CD4-positive, alpha-beta memory T cell (primary cell): ENCODE results near the gene TSEN15. TPM values are rescaled to one million over a fixed set of nuclear protein-coding genes. Genes with fewer than 3 reads are reported as not detected.

Experiments used
- CTCF ChIA-PET: fragments of 350-600 bp; sonication (Branson Sonifier 250); formaldehyde crosslinking; loops from one replicate; lab custom pipeline; 2021; ENCODE audit warnings: inconsistent platforms; ENCODE audit not compliant: partially characterized antibody; lab: Charles Lee
- POLR2A ChIA-PET: fragments of 350-600 bp; sonication (Branson Sonifier 250); formaldehyde crosslinking; loops from one replicate; lab custom pipeline; 2021; ENCODE audit not compliant: partially characterized antibody; lab: Charles Lee
- DNase-seq, 5 donors: peaks; one replicate each; pipeline versions ENCODE4 v3.0.0 to v3.0.0-alpha.2; 2020 to 2022; ENCODE audit warnings: mixed read lengths in 1 of 5
- H3K27ac ChIP-seq: one replicate; pipeline ENCODE4 v1.7.0; 2013; ENCODE audit warnings: low read depth, low read length
- H3K27me3 ChIP-seq: 2 replicates; pipeline ENCODE4 v1.7.0; 2013; ENCODE audit warnings: mild to moderate bottlenecking, low read length, moderate library complexity; ENCODE audit not compliant: insufficient read depth
- H3K36me3 ChIP-seq: 2 replicates; pipeline ENCODE4 v1.7.0; 2013; ENCODE audit warnings: mild to moderate bottlenecking, low read length, moderate library complexity; ENCODE audit not compliant: insufficient read depth
- H3K4me1 ChIP-seq: 2 replicates; pipeline ENCODE4 v1.7.0; 2013; ENCODE audit warnings: mild to moderate bottlenecking, low read length, moderate library complexity; ENCODE audit not compliant: insufficient read depth
- H3K4me3 ChIP-seq, 2 donors: one replicate each; pipeline ENCODE4 v1.7.0; 2013; ENCODE audit warnings: low read length in 2 of 2, mild to moderate bottlenecking in 1 of 2
- H3K9me3 ChIP-seq, 2 donors: one replicate each; pipeline ENCODE4 v1.7.0; 2013; ENCODE audit warnings: low read length in 2 of 2, control low read depth in 1 of 2; ENCODE audit not compliant: control insufficient read depth in 1 of 2
- H3K27ac Mint-ChIP-seq, 7 donors: one replicate each; pipeline ENCODE4 v1.8.0; 2020 to 2021; ENCODE audit warnings: mixed read lengths in 7 of 7, mild to moderate bottlenecking in 6 of 7, inconsistent platforms in 3 of 7, moderate library complexity in 3 of 7
- H3K27me3 Mint-ChIP-seq, 2 donors: one replicate each; pipeline ENCODE4 v1.8.0; 2020 to 2021; ENCODE audit warnings: mixed read lengths in 2 of 2
- H3K36me3 Mint-ChIP-seq, 2 donors: one replicate each; pipeline ENCODE4 v1.8.0; 2020 to 2021; ENCODE audit warnings: mixed read lengths in 2 of 2, inconsistent platforms in 1 of 2, mild to moderate bottlenecking in 1 of 2
- H3K4me1 Mint-ChIP-seq, 4 donors: one replicate each; pipeline ENCODE4 v1.8.0; 2020 to 2021; ENCODE audit warnings: mixed read lengths in 4 of 4, mild to moderate bottlenecking in 1 of 4
- H3K4me3 Mint-ChIP-seq, 8 donors: one replicate each; pipeline ENCODE4 v1.8.0; 2020 to 2021; ENCODE audit warnings: mixed read lengths in 8 of 8, mild to moderate bottlenecking in 7 of 8, moderate library complexity in 6 of 8, inconsistent platforms in 3 of 8
- H3K9me3 Mint-ChIP-seq, 8 donors: one replicate each; pipeline ENCODE4 v1.8.0; 2020 to 2021; ENCODE audit warnings: mixed read lengths in 8 of 8, mild to moderate bottlenecking in 5 of 8, inconsistent platforms in 3 of 8, moderate library complexity in 1 of 8
- intact Hi-C: fragments of 100-400 bp; cut with micrococcal nuclease; formaldehyde crosslinking; loops from one replicate; pipeline ENCODE4 v1.15.1; 2023
- polyA plus RNA-seq, 2 donors: library from polyadenylated mRNA; unstranded; fragments of 300-500 nt; fragmentation: Illumina TruSeq; gene quantifications; one replicate each; pipeline ENCODE4 v1.2.3, GENCODE V29; 2021
- total RNA-seq, 2 experiments: library from RNA; stranded (reverse); gene quantifications; one replicate each; pipeline ENCODE4 v1.2.3, GENCODE V29; 2021

The TSEN15 gene
- total and polyA plus RNA-seq, 4 experiments from 2014 or later, result 34.0 to 74.7 (median 47.7) TPM

DNA sequence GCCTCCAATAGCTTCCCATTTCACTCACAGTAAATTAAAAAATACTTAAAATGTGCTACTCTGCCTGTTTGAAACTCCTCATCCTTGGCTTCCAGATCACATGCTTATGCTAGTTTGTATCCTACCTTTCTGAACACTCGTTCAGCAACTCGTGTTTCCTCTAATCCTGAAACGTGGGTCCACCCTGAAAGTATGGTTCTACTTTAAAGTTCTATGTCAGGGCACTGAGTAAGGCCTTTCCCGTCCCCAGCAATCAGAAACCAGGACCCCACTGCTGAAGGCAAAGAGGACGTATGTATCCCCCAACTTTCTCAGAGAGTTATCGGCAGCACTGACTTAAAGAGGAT is 419 bp upstream of the TSEN15 start:
- Histone ChIP-seq H3K4me1 (peaks cover 32% of the 10 kb centered on the region), H3K4me3 (peak overlapping the region; percentile 88 to 95), H3K9me3 (no peaks in the 10 kb centered on the region), H3K27ac (peak overlapping the region; percentile 67), H3K36me3 (peaks cover 4% of the 10 kb centered on the region), H3K27me3 (no peaks in the 10 kb centered on the region)
- peak overlapping the region; percentile 98 to 99 (median 99) for H3K4me3 Mint-ChIP-seq
- H3K27me3 Mint-ChIP-seq, result peaks cover 0 to 5% of the 10 kb centered on the region in 2 donors
- peak overlapping the region; percentile 89 to 98 (median 96) for H3K27ac Mint-ChIP-seq
- H3K4me1 Mint-ChIP-seq, result peaks cover 26 to 46% (median 34%) of the 10 kb centered on the region in 4 donors
- peaks cover 5 to 18% of the 10 kb centered on the region in 2 donors for H3K36me3 Mint-ChIP-seq
- no peak for DNase-seq
- CTCF ChIA-PET, result interaction anchor here (0.9 to 2.9 kb wide), 10 partner anchors 13 to 396 kb away, joined by 3 to 53 read pairs (median 4); no protein-coding TSS in a partner anchor
- H3K9me3 Mint-ChIP-seq, result no peaks in the 10 kb centered on the region
- POLR2A ChIA-PET, result interaction anchor here (0.7 to 3.9 kb wide), 13 partner anchors 9 to 581 kb away, joined by 3 to 53 read pairs (median 4); partner anchors contain the start of genes COLGALT2 and SMG7
- intact Hi-C loops, result loop anchor here (1.0 to 2.0 kb wide), 4 partner anchors 14 to 578 kb away; partner anchors contain the start of genes ARPC5, COLGALT2 and SMG7

GRCh38 chr1:184052194-184052559 is 647 bp downstream of the TSEN15 start:
- POLR2A ChIA-PET, result interaction anchor here (1.2 to 3.9 kb wide), 8 partner anchors 11 to 580 kb away, joined by 3 to 53 read pairs (median 8); partner anchors contain the start of genes COLGALT2 and SMG7
- CTCF ChIA-PET, result interaction anchor here (2.7 to 2.9 kb wide), 2 partner anchors 95 to 397 kb away, joined by 10 to 53 read pairs; no protein-coding TSS in a partner anchor
- intact Hi-C loops, result no loop called here

GRCh38 chr1:184052750-184053149 is 1.2 kb downstream of the TSEN15 start:
- Mint-ChIP-seq H3K36me3 (peaks cover 11 to 26% of the 10 kb centered on the region in 2 donors), H3K9me3 (no peaks in the 10 kb centered on the region), H3K4me1 (peaks cover 30 to 54% (median 42%) of the 10 kb centered on the region in 4 donors), H3K4me3 (peak overlapping the region; percentile 98 to 99 (median 99)), H3K27ac (peak overlapping the region in 2 of 7 donors; percentile 35 to 89), H3K27me3 (peaks cover 0 to 5% of the 10 kb centered on the region in 2 donors)
- H3K4me3 ChIP-seq, result peak overlapping the region in 1 of 2 donors; percentile 95
- peaks cover 39% of the 10 kb centered on the region for H3K4me1 ChIP-seq
- intact Hi-C loops, result no loop called here
- H3K27me3 ChIP-seq, result no peaks in the 10 kb centered on the region
- peaks cover 8% of the 10 kb centered on the region for H3K36me3 ChIP-seq
- no peaks in the 10 kb centered on the region for H3K9me3 ChIP-seq
- no peak for DNase-seq
- POLR2A ChIA-PET, result interaction anchor here (2.9 to 3.9 kb wide), 2 partner anchors 16 to 96 kb away, joined by 16 to 53 read pairs; partner anchors contain the start of gene COLGALT2
- CTCF ChIA-PET, result interaction anchor here (2.7 to 2.9 kb wide), 2 partner anchors 96 to 397 kb away, joined by 10 to 53 read pairs; no protein-coding TSS in a partner anchor
- H3K27ac ChIP-seq, result no peak overlapping the region

More at GRCh38 chr1:184052194-184052559, 647 bp downstream of the TSEN15 start:
- H3K4me1 ChIP-seq, result peaks cover 39% of the 10 kb centered on the region
- peak overlapping the region; percentile 98 to 99 (median 99) for H3K4me3 Mint-ChIP-seq
- no peaks in the 10 kb centered on the region for H3K27me3 ChIP-seq
- peaks cover 30 to 53% (median 41%) of the 10 kb centered on the region in 4 donors for H3K4me1 Mint-ChIP-seq
- peaks cover 0 to 5% of the 10 kb centered on the region in 2 donors for H3K27me3 Mint-ChIP-seq
- H3K9me3 ChIP-seq, result no peaks in the 10 kb centered on the region
- peaks cover 8% of the 10 kb centered on the region for H3K36me3 ChIP-seq
- peak overlapping the region; percentile 89 to 97 (median 92) for H3K27ac Mint-ChIP-seq
- H3K27ac ChIP-seq, result peak overlapping the region; percentile 67
- peaks cover 11 to 25% of the 10 kb centered on the region in 2 donors for H3K36me3 Mint-ChIP-seq
- peak overlapping the region; percentile 88 to 95 for H3K4me3 ChIP-seq
- no peaks in the 10 kb centered on the region for H3K9me3 Mint-ChIP-seq
- no peak for DNase-seq

GRCh38 chr1:184053881-184054280 is 2.4 kb downstream of the TSEN15 start:
- Histone ChIP-seq H3K4me3 (no peak overlapping the region), H3K9me3 (no peaks in the 10 kb centered on the region), H3K27ac (no peak overlapping the region), H3K4me1 (peaks cover 39% of the 10 kb centered on the region), H3K27me3 (no peaks in the 10 kb centered on the region), H3K36me3 (peaks cover 8% of the 10 kb centered on the region)
- intact Hi-C loops, result no loop called here
- H3K27ac Mint-ChIP-seq, result peak overlapping the region in 4 of 7 donors; percentile 0 to 70 (median 42)
- CTCF ChIA-PET, result no interaction called here
- H3K4me3 Mint-ChIP-seq, result peak overlapping the region in 4 of 8 donors; percentile 21 to 51 (median 34)
- peaks cover 0 to 5% of the 10 kb centered on the region in 2 donors for H3K27me3 Mint-ChIP-seq
- H3K4me1 Mint-ChIP-seq, result peaks cover 30 to 54% (median 42%) of the 10 kb centered on the region in 4 donors
- peaks cover 12 to 26% of the 10 kb centered on the region in 2 donors for H3K36me3 Mint-ChIP-seq
- DNase-seq, result no peak
- H3K9me3 Mint-ChIP-seq, result no peaks in the 10 kb centered on the region
- POLR2A ChIA-PET, result interaction anchor here (3.9 kb wide), 1 partner anchor 97 kb away, joined by 53 read pairs; no protein-coding TSS in a partner anchor

- Mint-ChIP-seq H3K4me3 (peak overlapping the region in 1 of 8 donors; percentile 58), H3K36me3 (peaks cover 17 to 28% of the 10 kb centered on the region in 2 donors), H3K4me1 (peaks cover 24 to 49% (median 34%) of the 10 kb centered on the region in 4 donors), H3K27ac (no peak overlapping the region), H3K9me3 (no peaks in the 10 kb centered on the region), H3K27me3 (no peaks in the 10 kb centered on the region)
- ChIA-PET POLR2A (interaction anchor here (1.1 kb wide), 1 partner anchor 100 kb away, joined by 4 read pairs; no protein-coding TSS in a partner anchor), CTCF (interaction anchor here (1.0 kb wide), 1 partner anchor 142 kb away, joined by 4 read pairs; no protein-coding TSS in a partner anchor)
- H3K4me1 ChIP-seq, result peaks cover 30% of the 10 kb centered on the region
- H3K27me3 ChIP-seq, result no peaks in the 10 kb centered on the region
- no peak for DNase-seq
- no peaks in the 10 kb centered on the region for H3K9me3 ChIP-seq
- intact Hi-C loops, result no loop called here
- H3K27ac ChIP-seq, result no peak overlapping the region
- H3K36me3 ChIP-seq, result peaks cover 8% of the 10 kb centered on the region
- no peak overlapping the region for H3K4me3 ChIP-seq
These were observed 5.5 kb downstream of the TSEN15 start for GRCh38 chr1:184056921-184057555.

- H3K27me3 Mint-ChIP-seq, result no peaks in the 10 kb centered on the region
- H3K27me3 ChIP-seq, result no peaks in the 10 kb centered on the region
- H3K4me3 ChIP-seq, result no peak overlapping the region
- ChIA-PET POLR2A (no interaction called here), CTCF (no interaction called here)
- no peaks in the 10 kb centered on the region for H3K9me3 ChIP-seq
- H3K4me1 ChIP-seq, result peaks cover 6% of the 10 kb centered on the region
- intact Hi-C loops, result no loop called here
- H3K4me3 Mint-ChIP-seq, result no peak overlapping the region
- H3K36me3 Mint-ChIP-seq, result peaks cover 27 to 29% of the 10 kb centered on the region in 2 donors
- DNase-seq, result no peak
- H3K4me1 Mint-ChIP-seq, result peaks cover 15 to 34% (median 19%) of the 10 kb centered on the region in 4 donors
- H3K27ac ChIP-seq, result no peak overlapping the region
- no peaks in the 10 kb centered on the region for H3K9me3 Mint-ChIP-seq
- peaks cover 3% of the 10 kb centered on the region for H3K36me3 ChIP-seq
- no peak overlapping the region for H3K27ac Mint-ChIP-seq
These were observed 8.4 kb downstream of the TSEN15 start for GRCh38 chr1:184059887-184060286.

DNA sequence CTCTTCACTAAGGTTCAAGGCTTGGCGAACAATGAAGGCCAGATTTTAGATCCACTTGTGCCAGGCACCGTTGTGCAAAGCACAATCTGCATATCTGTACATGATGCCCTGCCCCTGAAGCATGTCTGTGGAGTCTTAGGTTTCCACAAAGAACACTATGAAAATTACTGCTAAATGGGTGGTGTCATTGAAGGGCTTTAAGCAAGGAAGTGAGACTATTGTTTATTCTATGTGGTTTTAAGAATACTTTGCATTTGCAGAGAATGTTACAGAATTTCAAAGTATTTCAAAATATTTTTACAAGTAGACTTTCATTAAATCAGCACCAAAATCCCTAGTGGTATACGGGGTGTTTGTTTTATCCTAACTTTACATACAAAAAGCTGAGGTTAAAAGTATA is 8.8 kb downstream of the TSEN15 start:
- POLR2A ChIA-PET, result no interaction called here
- Histone ChIP-seq H3K9me3 (no peaks in the 10 kb centered on the region), H3K36me3 (peaks cover 3% of the 10 kb centered on the region), H3K4me3 (no peak overlapping the region), H3K27ac (no peak overlapping the region), H3K27me3 (no peaks in the 10 kb centered on the region), H3K4me1 (peaks cover 6% of the 10 kb centered on the region)
- Mint-ChIP-seq H3K4me1 (peaks cover 11 to 30% (median 16%) of the 10 kb centered on the region in 4 donors), H3K27ac (no peak overlapping the region), H3K9me3 (no peaks in the 10 kb centered on the region), H3K36me3 (peaks cover 27 to 28% of the 10 kb centered on the region in 2 donors), H3K27me3 (no peaks in the 10 kb centered on the region), H3K4me3 (no peak overlapping the region)
- intact Hi-C loops, result no loop called here
- CTCF ChIA-PET, result no interaction called here
- DNase-seq, result no peak
